ENCODE data around the gene LDLRAD4. TPM values are rescaled to one million over a fixed set of nuclear protein-coding genes. Genes with fewer than 3 reads are reported as not detected.

Gene LDLRAD4
- total RNA-seq, 4 donors from 2014 or later = 14.0 to 36.9 (median 29.3) TPM

- WGBS, 2 donors = 86 to 92% methylated on average over 14 of the region's 14 CpGs
- H3K4me1 ChIP-seq = no peaks in the 10 kb centered on the region
- H3K9me3 ChIP-seq = no peaks in the 10 kb centered on the region
- no peak for DNase-seq (ENCODE audit: low spot score in 2 of 2)
- no peak overlapping the region for H3K4me3 ChIP-seq
- no peaks in the 10 kb centered on the region for H3K36me3 ChIP-seq
- H3K27me3 ChIP-seq = no peaks in the 10 kb centered on the region
- H3K27ac ChIP-seq = no peak overlapping the region
- TF ChIP-seq EP300 (IDR thresholded peaks at IDR 0.05) (no peak), POLR2A (IDR thresholded peaks at IDR 0.05) (no peak)
- TF ChIP-seq, protein P1, sequence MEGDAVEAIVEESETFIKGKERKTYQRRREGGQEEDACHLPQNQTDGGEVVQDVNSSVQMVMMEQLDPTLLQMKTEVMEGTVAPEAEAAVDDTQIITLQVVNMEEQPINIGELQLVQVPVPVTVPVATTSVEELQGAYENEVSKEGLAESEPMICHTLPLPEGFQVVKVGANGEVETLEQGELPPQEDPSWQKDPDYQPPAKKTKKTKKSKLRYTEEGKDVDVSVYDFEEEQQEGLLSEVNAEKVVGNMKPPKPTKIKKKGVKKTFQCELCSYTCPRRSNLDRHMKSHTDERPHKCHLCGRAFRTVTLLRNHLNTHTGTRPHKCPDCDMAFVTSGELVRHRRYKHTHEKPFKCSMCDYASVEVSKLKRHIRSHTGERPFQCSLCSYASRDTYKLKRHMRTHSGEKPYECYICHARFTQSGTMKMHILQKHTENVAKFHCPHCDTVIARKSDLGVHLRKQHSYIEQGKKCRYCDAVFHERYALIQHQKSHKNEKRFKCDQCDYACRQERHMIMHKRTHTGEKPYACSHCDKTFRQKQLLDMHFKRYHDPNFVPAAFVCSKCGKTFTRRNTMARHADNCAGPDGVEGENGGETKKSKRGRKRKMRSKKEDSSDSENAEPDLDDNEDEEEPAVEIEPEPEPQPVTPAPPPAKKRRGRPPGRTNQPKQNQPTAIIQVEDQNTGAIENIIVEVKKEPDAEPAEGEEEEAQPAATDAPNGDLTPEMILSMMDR (IDR thresholded peaks at IDR 0.05) = no peak
Observed at GRCh38 chr18:13294309-13294708, 75.7 kb downstream of the LDLRAD4 start.

GRCh38 chr18:13295894-13296293 is 77.3 kb downstream of the LDLRAD4 start:
- DNase-seq (ENCODE audit: low spot score in 2 of 2) = no peak
- TF ChIP-seq EP300 (IDR thresholded peaks at IDR 0.05) (no peak), POLR2A (IDR thresholded peaks at IDR 0.05) (no peak)
- TF ChIP-seq, protein P1 (IDR thresholded peaks at IDR 0.05) = no peak
- no peaks in the 10 kb centered on the region for H3K4me1 ChIP-seq
- H3K27me3 ChIP-seq = no peaks in the 10 kb centered on the region
- no peak overlapping the region for H3K4me3 ChIP-seq
- H3K9me3 ChIP-seq = no peaks in the 10 kb centered on the region
- WGBS, 2 donors = 95% methylated on average over 12 to 15 of the region's 16 CpGs
- no peak overlapping the region for H3K27ac ChIP-seq
- no peaks in the 10 kb centered on the region for H3K36me3 ChIP-seq

DNA sequence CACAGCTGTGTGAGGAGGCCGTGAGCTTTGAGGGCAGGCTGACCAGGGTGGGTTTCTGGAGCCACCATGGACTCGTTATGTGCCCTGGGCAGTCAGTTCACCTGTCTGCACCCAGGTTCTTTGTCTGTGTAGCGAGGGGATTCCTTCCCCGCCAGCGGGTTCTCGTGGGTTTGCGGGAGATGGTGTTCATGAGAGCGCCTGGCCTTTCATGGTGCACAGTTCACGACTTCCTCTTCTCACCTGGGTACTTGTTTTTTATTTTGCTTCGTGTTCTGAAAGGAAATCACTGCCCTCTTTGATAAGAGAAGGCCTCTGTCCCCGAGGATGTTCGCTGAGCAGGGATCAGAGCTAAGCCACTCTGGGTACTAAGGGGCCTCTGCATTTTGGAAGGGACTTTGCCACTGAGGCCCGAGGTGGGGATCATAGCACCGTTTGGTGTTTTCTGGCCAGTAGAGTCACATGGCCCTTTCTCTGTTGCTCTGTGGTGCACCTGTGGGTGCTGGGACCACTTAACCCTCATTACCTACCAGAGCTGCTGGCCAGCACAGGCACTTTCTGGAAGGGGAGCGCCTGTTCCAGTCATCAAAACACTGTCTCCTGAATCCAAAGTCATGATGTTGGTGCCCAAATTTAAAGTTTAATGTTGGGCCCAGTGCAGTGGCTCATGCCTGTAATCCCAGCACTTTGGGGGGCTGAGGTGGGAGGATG is 78.5 kb downstream of the LDLRAD4 start:
- DNase-seq (ENCODE audit: low spot score in 2 of 2) = no peak
- TF ChIP-seq EP300 (IDR thresholded peaks at IDR 0.05) (no peak), POLR2A (IDR thresholded peaks at IDR 0.05) (no peak)
- TF ChIP-seq, protein P1 (IDR thresholded peaks at IDR 0.05) = no peak
- 82 to 84% methylated on average over 15 of the region's 15 CpGs for WGBS, 2 donors
- Histone ChIP-seq H3K9me3 (no peaks in the 10 kb centered on the region), H3K4me3 (no peak overlapping the region), H3K27ac (no peak overlapping the region), H3K4me1 (peaks cover 0 to 5% (median 0%) of the 10 kb centered on the region in 4 donors), H3K36me3 (no peaks in the 10 kb centered on the region), H3K27me3 (no peaks in the 10 kb centered on the region)

- no peaks in the 10 kb centered on the region for H3K36me3 ChIP-seq
- DNase-seq (ENCODE audit: low spot score in 2 of 2) = no peak
- WGBS, 2 donors = 92 to 93% methylated on average over 10 of the region's 10 CpGs
- no peak overlapping the region for H3K4me3 ChIP-seq
- H3K4me1 ChIP-seq = peaks cover 0 to 17% (median 0%) of the 10 kb centered on the region in 4 donors
- H3K27ac ChIP-seq = no peak overlapping the region
- no peaks in the 10 kb centered on the region for H3K9me3 ChIP-seq
- no peaks in the 10 kb centered on the region for H3K27me3 ChIP-seq
- no peak for TF ChIP-seq POLR2A (IDR thresholded peaks at IDR 0.05)
- no peak for TF ChIP-seq EP300 (IDR thresholded peaks at IDR 0.05)
- TF ChIP-seq, protein P1 (IDR thresholded peaks at IDR 0.05) = no peak
Observed at GRCh38 chr18:13298262-13298661, 79.7 kb downstream of the LDLRAD4 start.

DNA sequence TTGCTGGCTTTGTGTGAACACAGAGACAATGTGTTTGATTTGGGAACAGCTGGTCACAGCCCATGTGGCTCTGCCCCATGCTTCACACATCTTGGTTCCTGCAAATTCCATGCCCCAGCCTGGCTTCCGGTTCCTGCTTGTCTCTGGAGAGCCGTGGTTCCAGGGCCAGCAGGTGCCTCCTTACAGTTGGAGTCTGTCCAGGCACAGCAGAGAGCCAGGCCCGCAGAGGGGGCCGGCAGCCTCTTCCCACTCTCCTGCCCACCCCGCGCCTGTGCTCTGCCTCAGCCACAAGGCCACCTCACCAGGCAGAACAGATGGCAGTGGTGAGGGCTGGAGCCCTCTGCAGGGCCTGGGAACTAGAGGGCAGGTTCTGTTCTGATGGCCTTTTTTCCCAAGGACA is 81.5 kb downstream of the LDLRAD4 start:
- H3K4me1 ChIP-seq = peaks cover 0 to 17% (median 0%) of the 10 kb centered on the region in 4 donors
- no peak for DNase-seq (ENCODE audit: low spot score in 2 of 2)
- no peaks in the 10 kb centered on the region for H3K27me3 ChIP-seq
- H3K4me3 ChIP-seq = no peak overlapping the region
- H3K36me3 ChIP-seq = no peaks in the 10 kb centered on the region
- H3K9me3 ChIP-seq = no peaks in the 10 kb centered on the region
- H3K27ac ChIP-seq = no peak overlapping the region
- 55 to 60% methylated on average over 6 of the region's 6 CpGs for WGBS, 2 donors
- no peak for TF ChIP-seq EP300 (IDR thresholded peaks at IDR 0.05)
- TF ChIP-seq POLR2A (IDR thresholded peaks at IDR 0.05) = no peak
- TF ChIP-seq, protein P1 (IDR thresholded peaks at IDR 0.05) = no peak

Data from tibial nerve (tissue), 4 donors.